ENCODE results near the gene HMBS. TPM values are rescaled to one million over a fixed set of nuclear protein-coding genes. Genes with fewer than 3 reads are reported as not detected.
"Not testable (repeated sequence)": the region's sequence is repeated elsewhere in the genome, so short reads cannot be mapped to it uniquely, and the experiment has no call there.

Gene HMBS
- polyA plus RNA-seq, 4 donors = 18.4 to 45.3 (median 20.5) TPM

DNA sequence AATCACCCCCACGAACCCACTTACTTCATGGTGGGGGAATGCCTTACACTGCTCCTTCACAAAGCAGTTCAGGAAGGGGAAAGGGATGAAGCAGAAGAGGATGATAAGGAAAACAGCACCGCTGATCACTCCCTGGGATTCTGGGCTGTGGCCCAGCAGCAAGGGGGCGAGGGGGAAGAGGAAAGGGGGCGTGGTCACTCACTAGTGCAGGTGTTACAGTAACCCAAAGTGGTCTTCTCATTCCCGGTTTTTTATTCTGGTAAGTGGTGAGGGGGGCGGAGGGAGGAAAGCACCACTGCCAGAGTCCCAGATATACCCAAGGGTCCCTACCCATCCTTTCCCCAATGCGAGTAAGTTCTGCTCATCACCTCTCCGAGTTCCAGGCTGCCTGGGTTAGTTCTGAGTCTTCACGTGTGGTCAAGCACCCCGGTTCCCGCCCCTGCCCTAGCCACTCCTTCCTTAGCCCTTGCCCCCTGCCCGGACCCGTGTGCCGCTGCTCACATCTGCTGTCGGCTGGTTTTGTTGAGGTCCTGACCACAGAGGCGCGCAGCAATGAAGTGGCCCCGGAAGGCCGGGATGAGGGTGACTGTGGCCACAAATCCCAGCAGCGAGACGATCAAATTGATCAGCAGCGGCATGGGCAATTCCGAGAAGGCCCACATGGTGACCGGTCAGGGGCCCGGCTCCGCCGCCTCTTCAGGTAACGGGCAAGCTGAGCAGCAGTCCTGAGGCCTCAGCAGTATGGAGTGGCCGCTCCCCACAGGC lies 16.5 kb downstream of the HMBS start:
- no peak for DNase-seq

DNA sequence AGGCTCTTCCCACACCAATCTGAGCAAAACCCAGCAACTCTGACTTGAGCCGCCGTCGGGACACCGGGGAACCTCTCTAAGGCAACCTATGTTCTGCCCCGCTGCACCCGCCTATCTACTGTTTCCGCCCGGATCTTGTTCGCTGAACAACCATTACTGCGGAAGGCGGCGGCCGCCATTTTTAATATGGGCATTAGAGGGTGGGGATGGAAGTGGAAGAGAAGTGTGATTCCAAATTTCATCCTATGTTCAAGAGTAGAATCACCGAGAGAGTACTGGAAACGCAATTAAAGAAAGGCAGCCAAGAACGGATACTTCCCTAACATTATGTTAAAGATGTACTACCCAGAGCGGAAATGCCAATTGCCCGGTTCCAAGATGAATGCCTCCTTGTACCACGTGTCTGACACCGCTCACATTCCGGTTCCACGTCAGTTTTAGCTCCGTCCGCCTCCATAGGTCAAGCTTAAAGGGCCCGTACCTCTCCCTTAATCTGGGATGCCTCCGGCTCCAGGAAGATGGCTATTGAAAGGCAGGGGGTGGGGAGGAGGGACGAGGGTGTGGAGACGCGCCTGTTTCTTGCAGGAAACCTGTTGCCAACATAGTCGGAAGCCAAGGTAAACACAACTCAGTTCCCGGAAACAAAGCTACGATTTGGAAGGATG lies 17.2 kb downstream of the HMBS start, which contains the start of gene DPAGT1:
Gene DPAGT1, minus strand, starts transcription at position 95 of the 665 bp plus-strand sequence. CDS start 198 bp downstream, outside the sequence.
- peaks cover 0 to 16% (median 2%) of the 10 kb centered on the region in 3 donors for H3K36me3 ChIP-seq (ENCODE audit: control insufficient read depth in 3 of 3, insufficient read depth in 2 of 3, low read depth in 1 of 3, low read length in 3 of 3)
- peak within 1 kb of the TSS; percentile 91 to 99 (median 95) for H3K27ac ChIP-seq (ENCODE audit: low read depth in 1 of 3, low read length in 2 of 3)
- no peaks in the 10 kb centered on the region for H3K27me3 ChIP-seq (ENCODE audit: control insufficient read depth in 3 of 3, insufficient read depth in 3 of 3, low read length in 3 of 3)
- peak within 1 kb of the TSS; percentile 58 to 91 (median 85) for H3K4me3 ChIP-seq (ENCODE audit: low read depth in 1 of 3, low read length in 3 of 3)
- DNase-seq = peak; percentile 96 to 97
- peaks cover 7 to 32% (median 12%) of the 10 kb centered on the region in 3 donors for H3K4me1 ChIP-seq (ENCODE audit: control insufficient read depth in 3 of 3, insufficient read depth in 2 of 3, low read depth in 1 of 3, low read length in 2 of 3)
- FAIRE-seq = no peak
- no peaks in the 10 kb centered on the region for H3K9me3 ChIP-seq (ENCODE audit: control insufficient read depth in 2 of 2, insufficient read depth in 1 of 2, low read depth in 1 of 2, low read length in 1 of 2)
- 0% methylated on average over 32 of the region's 32 CpGs for WGBS, 3 donors

More for the DNA sequence above, 16.5 kb downstream of the HMBS start:
- H3K4me3 ChIP-seq (ENCODE audit: low read depth in 1 of 3, low read length in 3 of 3) = peak overlapping the region; percentile 58 to 91 (median 85)
- 0 to 2% (median 1%) methylated on average over 29 of the region's 29 CpGs for WGBS, 3 donors
- no peaks in the 10 kb centered on the region for H3K9me3 ChIP-seq (ENCODE audit: control insufficient read depth in 2 of 2, insufficient read depth in 1 of 2, low read depth in 1 of 2, low read length in 1 of 2)
- H3K27ac ChIP-seq (ENCODE audit: low read depth in 1 of 3, low read length in 2 of 3) = peak overlapping the region; percentile 91 to 99 (median 95)
- peaks cover 2 to 25% (median 9%) of the 10 kb centered on the region in 3 donors for H3K4me1 ChIP-seq (ENCODE audit: control insufficient read depth in 3 of 3, insufficient read depth in 2 of 3, low read depth in 1 of 3, low read length in 2 of 3)
- H3K36me3 ChIP-seq (ENCODE audit: control insufficient read depth in 3 of 3, insufficient read depth in 2 of 3, low read depth in 1 of 3, low read length in 3 of 3) = peaks cover 0 to 23% (median 2%) of the 10 kb centered on the region in 3 donors
- no peak for FAIRE-seq
- no peaks in the 10 kb centered on the region for H3K27me3 ChIP-seq (ENCODE audit: control insufficient read depth in 3 of 3, insufficient read depth in 3 of 3, low read length in 3 of 3)

DNA sequence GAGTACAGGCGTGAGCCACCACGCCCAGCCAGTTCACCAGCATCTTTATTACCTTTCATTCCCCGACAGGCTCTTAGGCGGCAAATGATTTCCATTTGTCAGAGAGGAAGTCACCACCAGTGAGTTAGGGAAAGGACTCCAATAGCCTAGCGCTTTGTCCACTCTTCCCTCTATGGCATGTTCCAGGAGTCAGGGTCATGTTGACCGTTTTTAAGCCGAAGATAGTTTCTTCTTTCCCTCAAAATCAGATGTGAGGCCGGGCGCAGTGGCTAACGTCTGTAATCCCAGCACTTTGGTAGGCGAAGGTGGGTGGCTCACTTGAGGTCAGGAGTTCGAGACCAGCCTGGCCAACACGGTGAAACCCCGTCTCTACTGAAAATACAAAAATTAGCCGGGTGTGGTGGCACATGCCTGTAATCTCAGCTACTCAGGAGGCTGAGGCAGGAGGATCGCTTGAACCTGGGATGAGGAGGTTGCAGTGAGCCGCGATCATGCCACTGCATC lies 18.5 kb downstream of the HMBS start:
- not testable (repeated sequence) for H3K27me3 ChIP-seq (ENCODE audit: control insufficient read depth in 3 of 3, insufficient read depth in 3 of 3, low read length in 3 of 3); FAIRE-seq; DNase-seq; H3K9me3 ChIP-seq (ENCODE audit: control insufficient read depth in 2 of 2, insufficient read depth in 1 of 2, low read depth in 1 of 2, low read length in 1 of 2); H3K36me3 ChIP-seq (ENCODE audit: control insufficient read depth in 3 of 3, insufficient read depth in 2 of 3, low read depth in 1 of 3, low read length in 3 of 3)
- peaks cover 7 to 34% (median 12%) of the 10 kb centered on the region in 3 donors for H3K4me1 ChIP-seq (ENCODE audit: control insufficient read depth in 3 of 3, insufficient read depth in 2 of 3, low read depth in 1 of 3, low read length in 2 of 3)
- WGBS, 3 donors = 69 to 82% (median 76%) methylated on average over 18 of the region's 18 CpGs
- H3K27ac ChIP-seq (ENCODE audit: low read depth in 1 of 3, low read length in 2 of 3) = peak overlapping the region; percentile 46 to 99 (median 95)
- H3K4me3 ChIP-seq (ENCODE audit: low read depth in 1 of 3, low read length in 3 of 3) = peak overlapping the region in 1 of 3 donors; percentile 91

DNA sequence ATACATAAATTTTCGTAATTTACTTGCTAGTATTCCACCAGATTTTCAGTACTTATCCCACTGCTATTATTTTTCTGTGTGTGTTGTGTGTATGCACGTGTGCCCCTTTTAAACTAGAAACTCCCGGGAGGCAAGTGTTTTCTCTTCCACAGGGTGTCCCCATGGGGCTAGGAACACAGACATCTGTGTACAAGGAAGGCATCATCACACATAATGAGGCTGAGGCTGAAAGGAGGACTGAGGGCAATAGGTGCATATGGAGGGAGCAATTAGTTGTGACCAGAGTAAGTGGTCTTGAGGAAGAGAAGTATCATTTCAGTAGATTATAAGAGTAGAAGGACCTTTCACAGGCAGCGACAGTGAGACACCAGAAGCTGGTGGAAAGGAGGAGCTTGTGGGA lies 19.1 kb downstream of the HMBS start:
- no peak overlapping the region for H3K4me3 ChIP-seq (ENCODE audit: low read depth in 1 of 3, low read length in 3 of 3)
- FAIRE-seq (no peak), DNase-seq (no peak)
- H3K36me3 ChIP-seq (ENCODE audit: control insufficient read depth in 3 of 3, insufficient read depth in 2 of 3, low read depth in 1 of 3, low read length in 3 of 3) = peaks cover 0 to 3% (median 0%) of the 10 kb centered on the region in 3 donors
- H3K4me1 ChIP-seq (ENCODE audit: control insufficient read depth in 3 of 3, insufficient read depth in 2 of 3, low read depth in 1 of 3, low read length in 2 of 3) = peaks cover 7 to 40% (median 14%) of the 10 kb centered on the region in 3 donors
- H3K9me3 ChIP-seq (ENCODE audit: control insufficient read depth in 2 of 2, insufficient read depth in 1 of 2, low read depth in 1 of 2, low read length in 1 of 2) = no peaks in the 10 kb centered on the region
- H3K27ac ChIP-seq (ENCODE audit: low read depth in 1 of 3, low read length in 2 of 3) = peak overlapping the region in 1 of 3 donors; percentile 14
- 55 to 60% (median 56%) methylated on average over 4 of the region's 4 CpGs for WGBS, 3 donors
- H3K27me3 ChIP-seq (ENCODE audit: control insufficient read depth in 3 of 3, insufficient read depth in 3 of 3, low read length in 3 of 3) = no peaks in the 10 kb centered on the region

DNA sequence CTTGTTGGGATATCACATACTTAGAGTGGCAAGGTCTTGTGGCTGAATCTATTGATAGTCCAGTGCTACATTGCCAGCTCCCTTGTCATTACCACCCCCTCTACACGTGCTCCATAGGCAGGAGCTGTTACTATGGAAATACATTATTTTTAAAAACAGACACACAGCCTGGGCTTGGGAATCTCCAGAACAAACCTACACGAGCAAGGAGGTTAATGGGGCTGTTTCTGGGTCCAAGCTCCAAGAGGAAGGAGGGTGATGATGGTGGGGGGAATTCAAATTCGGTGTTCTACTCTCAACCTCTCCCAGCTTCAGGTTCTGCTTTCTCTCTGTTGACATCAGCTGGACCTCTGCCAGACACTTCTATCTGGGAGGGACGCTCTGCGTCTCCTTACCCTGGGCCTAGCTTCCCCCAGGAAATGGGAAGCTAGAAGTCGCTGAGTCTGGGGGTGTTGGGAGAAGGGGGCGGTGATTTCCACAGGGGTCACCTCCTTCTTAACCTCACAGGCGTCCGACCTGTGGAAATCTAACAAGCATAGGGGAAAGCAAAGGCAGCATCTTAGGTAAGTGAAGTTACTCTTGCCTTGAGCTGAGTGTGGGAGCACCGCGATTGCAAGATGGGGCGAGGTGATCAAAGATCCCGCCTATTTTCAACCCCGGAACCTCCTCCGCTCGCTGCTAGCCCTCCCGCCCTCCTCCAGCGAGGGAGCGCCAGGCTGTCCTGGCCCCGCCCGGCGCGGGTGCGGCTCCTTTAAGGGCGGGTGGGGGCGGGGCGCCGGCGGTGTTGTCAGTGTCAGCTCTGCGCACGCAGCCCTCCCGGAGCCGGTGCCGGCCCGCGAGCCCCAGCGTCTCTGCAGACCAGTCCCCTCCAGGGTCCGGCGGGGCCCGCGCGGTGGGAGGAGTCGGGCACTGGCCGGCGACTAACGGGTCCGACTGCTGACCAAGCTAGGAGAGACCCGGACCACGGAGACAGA lies 22.2 kb downstream of the HMBS start, which contains the start of gene C2CD2L:
Gene C2CD2L, plus strand, starts transcription at position 781 of the 974 bp plus-strand sequence. CDS start 398 bp downstream, outside the sequence.
- DNase-seq (peak; percentile 96), FAIRE-seq (no peak)
- Histone ChIP-seq H3K27me3 (ENCODE audit: control insufficient read depth in 3 of 3, insufficient read depth in 3 of 3, low read length in 3 of 3) (no peaks in the 10 kb centered on the region), H3K36me3 (ENCODE audit: control insufficient read depth in 3 of 3, insufficient read depth in 2 of 3, low read depth in 1 of 3, low read length in 3 of 3) (peaks cover 11 to 27% (median 11%) of the 10 kb centered on the region in 3 donors), H3K9me3 (ENCODE audit: control insufficient read depth in 2 of 2, insufficient read depth in 1 of 2, low read depth in 1 of 2, low read length in 1 of 2) (no peaks in the 10 kb centered on the region), H3K4me3 (ENCODE audit: low read depth in 1 of 3, low read length in 3 of 3) (peak within 1 kb of the TSS; percentile 81 to 98 (median 81)), H3K4me1 (ENCODE audit: control insufficient read depth in 3 of 3, insufficient read depth in 2 of 3, low read depth in 1 of 3, low read length in 2 of 3) (peaks cover 8 to 38% (median 12%) of the 10 kb centered on the region in 3 donors), H3K27ac (ENCODE audit: low read depth in 1 of 3, low read length in 2 of 3) (peak within 1 kb of the TSS; percentile 85 to 88 (median 85))
- 1 to 2% (median 2%) methylated on average over 44 to 49 of the region's 49 CpGs for WGBS, 3 donors

DNA sequence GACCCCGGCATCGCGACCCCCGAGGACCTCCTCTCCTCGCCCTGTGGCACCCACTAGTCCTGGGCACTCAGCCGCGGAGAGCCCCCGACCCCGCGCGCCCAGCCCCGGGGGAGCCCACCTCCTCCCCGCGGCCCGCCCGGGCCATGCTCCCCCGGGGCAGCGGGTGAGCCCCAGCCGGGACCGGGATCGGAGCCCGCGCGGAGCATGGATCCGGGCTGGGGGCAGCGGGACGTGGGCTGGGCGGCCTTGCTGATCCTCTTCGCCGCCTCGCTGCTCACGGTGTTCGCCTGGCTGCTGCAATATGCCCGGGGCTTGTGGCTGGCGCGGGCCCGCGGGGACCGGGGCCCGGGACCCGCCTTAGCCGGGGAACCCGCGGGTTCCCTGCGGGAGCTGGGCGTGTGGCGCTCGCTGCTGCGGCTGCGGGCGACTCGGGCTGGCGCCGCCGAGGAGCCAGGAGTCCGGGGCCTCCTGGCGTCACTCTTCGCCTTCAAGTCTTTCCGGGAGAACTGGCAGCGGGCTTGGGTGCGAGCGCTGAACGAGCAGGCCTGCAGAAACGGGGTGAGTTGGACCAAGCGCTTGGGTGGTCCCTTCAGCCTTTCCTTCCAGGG lies 23.0 kb downstream of the HMBS start:
- FAIRE-seq = no peak
- Histone ChIP-seq H3K36me3 (ENCODE audit: control insufficient read depth in 3 of 3, insufficient read depth in 2 of 3, low read depth in 1 of 3, low read length in 3 of 3) (peaks cover 17 to 35% (median 17%) of the 10 kb centered on the region in 3 donors), H3K27me3 (ENCODE audit: control insufficient read depth in 3 of 3, insufficient read depth in 3 of 3, low read length in 3 of 3) (no peaks in the 10 kb centered on the region), H3K4me3 (ENCODE audit: low read depth in 1 of 3, low read length in 3 of 3) (peak overlapping the region; percentile 81 to 98 (median 81)), H3K9me3 (ENCODE audit: control insufficient read depth in 2 of 2, insufficient read depth in 1 of 2, low read depth in 1 of 2, low read length in 1 of 2) (no peaks in the 10 kb centered on the region), H3K27ac (ENCODE audit: low read depth in 1 of 3, low read length in 2 of 3) (peak overlapping the region; percentile 85 to 88 (median 85)), H3K4me1 (ENCODE audit: control insufficient read depth in 3 of 3, insufficient read depth in 2 of 3, low read depth in 1 of 3, low read length in 2 of 3) (peaks cover 8 to 38% (median 12%) of the 10 kb centered on the region in 3 donors)
- WGBS, 3 donors = 0 to 1% (median 1%) methylated on average over 50 to 65 of the region's 65 CpGs
- DNase-seq = peak; percentile 15 to 35

DNA sequence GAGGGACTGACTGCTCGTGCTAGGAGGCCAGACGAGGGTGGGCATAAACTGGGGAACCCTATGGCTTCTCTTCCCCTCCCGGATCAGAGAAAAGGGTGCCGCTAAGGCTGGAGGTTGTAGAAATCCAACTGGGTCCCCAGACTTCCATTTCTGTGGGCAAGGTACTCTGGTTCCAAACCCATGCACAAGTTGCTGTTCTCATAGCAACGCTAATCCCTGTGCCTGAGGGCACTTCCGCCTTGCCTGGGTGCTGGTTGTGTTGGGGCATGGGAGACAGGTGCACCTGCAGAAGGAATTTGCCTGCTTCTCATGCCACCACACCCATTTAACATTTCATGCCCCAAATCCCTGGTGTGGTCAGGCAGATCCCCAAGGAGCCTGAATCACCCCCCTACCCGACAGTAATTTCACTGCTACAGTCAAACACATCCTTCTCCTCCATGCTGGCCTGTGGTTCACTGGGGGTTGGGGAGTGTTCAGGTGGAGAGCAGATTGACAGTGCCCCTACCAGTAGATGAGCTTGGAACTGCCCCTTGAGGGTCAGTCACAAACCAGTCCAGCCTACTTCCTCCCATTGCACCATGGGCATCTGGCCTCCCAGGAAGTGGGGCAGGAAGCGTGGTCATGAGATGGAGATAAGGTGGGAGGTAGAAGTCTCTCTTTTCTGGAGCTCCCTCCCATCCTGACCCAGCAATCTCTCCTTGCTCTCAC lies 23.6 kb downstream of the HMBS start:
- 7 to 13% (median 11%) methylated on average over 8 of the region's 8 CpGs for WGBS, 3 donors
- Histone ChIP-seq H3K36me3 (ENCODE audit: control insufficient read depth in 3 of 3, insufficient read depth in 2 of 3, low read depth in 1 of 3, low read length in 3 of 3) (peaks cover 19 to 41% (median 23%) of the 10 kb centered on the region in 3 donors), H3K9me3 (ENCODE audit: control insufficient read depth in 2 of 2, insufficient read depth in 1 of 2, low read depth in 1 of 2, low read length in 1 of 2) (no peaks in the 10 kb centered on the region), H3K27me3 (ENCODE audit: control insufficient read depth in 3 of 3, insufficient read depth in 3 of 3, low read length in 3 of 3) (no peaks in the 10 kb centered on the region), H3K4me3 (ENCODE audit: low read depth in 1 of 3, low read length in 3 of 3) (peak overlapping the region; percentile 81 to 98 (median 81)), H3K4me1 (ENCODE audit: control insufficient read depth in 3 of 3, insufficient read depth in 2 of 3, low read depth in 1 of 3, low read length in 2 of 3) (peaks cover 8 to 32% (median 12%) of the 10 kb centered on the region in 3 donors), H3K27ac (ENCODE audit: low read depth in 1 of 3, low read length in 2 of 3) (peak overlapping the region; percentile 85 to 88 (median 85))
- FAIRE-seq = no peak
- peak; percentile 68 to 82 for DNase-seq
